Measurements from ENCODE around the gene SP9. TPM values are rescaled to one million over a fixed set of nuclear protein-coding genes. Genes with fewer than 3 reads are reported as not detected.
A peak's percentile ranks its signal among the peaks of the same experiment; 100 is the strongest.

The SP9 gene
- polyA plus RNA-seq, 2 of the 4 experiments (the other 2 are of a cell fraction), result 3.3 to 3.8 TPM

DNA sequence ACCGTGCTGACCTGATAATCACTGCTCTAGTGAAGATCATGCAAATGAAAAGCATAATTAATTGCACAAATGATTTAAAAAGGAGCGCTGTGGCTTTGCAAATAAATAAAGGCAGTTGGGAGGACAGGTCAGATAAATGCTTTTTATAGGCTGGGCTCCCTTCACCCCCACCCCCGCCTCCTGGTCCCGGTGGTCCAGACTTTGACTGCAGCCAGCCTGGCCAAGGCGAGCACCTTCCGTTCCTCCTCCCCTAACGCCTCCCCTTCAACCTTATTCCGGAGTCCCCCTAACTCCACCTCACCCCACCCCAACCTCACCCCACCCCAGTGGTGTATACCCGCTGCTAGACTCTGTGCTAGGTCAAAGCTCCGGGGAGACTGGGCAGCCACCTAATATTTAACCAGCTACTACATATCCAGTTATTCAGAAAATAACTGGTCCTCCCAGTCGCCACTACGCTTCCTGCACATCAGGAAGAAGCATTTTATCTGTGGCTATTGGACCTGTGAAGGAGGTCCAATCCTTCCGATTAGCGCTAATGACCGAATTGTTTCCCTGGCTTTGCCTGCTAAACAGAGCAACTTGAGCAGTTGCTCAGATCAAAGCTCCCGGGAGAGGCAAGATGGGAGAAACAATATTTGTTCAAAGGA lies 3.7 kb upstream of the SP9 start:
- ChIA-PET CTCF (interaction anchor here (0.6 to 1.9 kb wide), 2 partner anchors 10 to 1864 kb away, joined by 4 to 7 read pairs; no protein-coding TSS in a partner anchor), POLR2A (no interaction called here)
- 86% methylated on average over 14 of the region's 16 CpGs for WGBS (ENCODE audit: missing lambda C conversion rate)
- Histone ChIP-seq H3K27ac (no peak overlapping the region), H3K4me2 (no peak overlapping the region), H3K4me1 (peaks cover 38% of the 10 kb centered on the region), H3K4me3 (no peak overlapping the region), H3K9me3 (no peaks in the 10 kb centered on the region)
- no peak for FAIRE-seq
- no peak for DNase-seq (ENCODE audit: low read depth in 1 of 2, low spot score in 1 of 2)
- TF ChIP-seq CHD4 (IDR thresholded peaks at IDR 0.05; ENCODE audit: borderline replicate concordance), result no peak
- no peak for TF ChIP-seq JUNB (IDR thresholded peaks at IDR 0.05)
- no peak for TF ChIP-seq ZC3H11A (IDR thresholded peaks at IDR 0.05)
- TF ChIP-seq EHF (CRISPR knock-in tag; IDR thresholded peaks at IDR 0.05), result no peak
- no peak for TF ChIP-seq NR3C1 (IDR thresholded peaks at IDR 0.05)
- TF ChIP-seq NFE2L2 (conservative IDR thresholded peaks at IDR 0.05; ENCODE audit: low read length), result no peak
- TF ChIP-seq, protein P1, sequence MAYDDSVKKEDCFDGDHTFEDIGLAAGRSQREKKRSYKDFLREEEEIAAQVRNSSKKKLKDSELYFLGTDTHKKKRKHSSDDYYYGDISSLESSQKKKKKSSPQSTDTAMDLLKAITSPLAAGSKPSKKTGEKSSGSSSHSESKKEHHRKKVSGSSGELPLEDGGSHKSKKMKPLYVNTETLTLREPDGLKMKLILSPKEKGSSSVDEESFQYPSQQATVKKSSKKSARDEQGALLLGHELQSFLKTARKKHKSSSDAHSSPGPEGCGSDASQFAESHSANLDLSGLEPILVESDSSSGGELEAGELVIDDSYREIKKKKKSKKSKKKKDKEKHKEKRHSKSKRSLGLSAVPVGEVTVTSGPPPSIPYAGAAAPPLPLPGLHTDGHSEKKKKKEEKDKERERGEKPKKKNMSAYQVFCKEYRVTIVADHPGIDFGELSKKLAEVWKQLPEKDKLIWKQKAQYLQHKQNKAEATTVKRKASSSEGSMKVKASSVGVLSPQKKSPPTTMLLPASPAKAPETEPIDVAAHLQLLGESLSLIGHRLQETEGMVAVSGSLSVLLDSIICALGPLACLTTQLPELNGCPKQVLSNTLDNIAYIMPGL (CRISPR knock-in tag; IDR thresholded peaks at IDR 0.05; ENCODE audit: borderline replicate concordance), result no peak
- TF ChIP-seq ESRRA (IDR thresholded peaks at IDR 0.05; ENCODE audit: borderline replicate concordance, low read length), result no peak
- no peak for TF ChIP-seq BHLHE40 (IDR thresholded peaks at IDR 0.05; ENCODE audit: low read depth, low read length)
- TF ChIP-seq CEBPB (IDR thresholded peaks at IDR 0.05), result no peak
- ATAC-seq, result no peak

DNA sequence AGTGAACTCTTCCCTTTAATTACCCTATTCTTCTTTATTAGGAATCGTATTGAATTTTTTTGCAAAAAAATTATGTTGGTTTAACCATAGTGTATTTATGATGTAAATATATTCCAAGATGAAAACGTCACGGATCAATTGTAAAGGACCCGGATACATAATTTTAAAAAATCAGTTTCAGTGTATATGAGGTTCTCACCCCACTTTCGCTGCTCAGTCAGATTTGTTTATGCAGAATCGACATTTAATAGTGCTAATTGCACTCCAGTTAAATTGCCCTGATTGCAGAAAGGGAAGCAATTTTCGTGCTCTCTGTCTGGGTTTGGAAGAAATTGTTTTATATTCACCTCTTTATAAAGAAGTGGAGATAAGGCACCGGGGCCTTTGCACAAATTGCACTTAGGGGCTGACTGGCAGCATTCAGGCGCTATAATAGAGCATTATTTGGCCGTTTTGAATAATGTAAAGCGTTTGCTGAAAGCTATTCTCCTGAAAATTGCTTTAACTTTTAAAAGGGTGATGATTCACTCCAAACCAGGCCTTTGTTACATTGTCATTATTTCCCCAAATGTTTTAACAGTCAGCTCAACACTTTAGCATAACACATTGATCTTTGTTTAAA lies 3.0 kb upstream of the SP9 start:
- ChIA-PET POLR2A (no interaction called here), CTCF (interaction anchor here (1.9 kb wide), 1 partner anchor 9 kb away, joined by 7 read pairs; no protein-coding TSS in a partner anchor)
- no peak for ATAC-seq
- DNase-seq (ENCODE audit: low read depth in 1 of 2, low spot score in 1 of 2), result no peak
- Histone ChIP-seq H3K4me1 (peaks cover 36% of the 10 kb centered on the region), H3K9me3 (no peaks in the 10 kb centered on the region), H3K27ac (no peak overlapping the region), H3K4me3 (peak overlapping the region; percentile 64), H3K4me2 (peak overlapping the region; percentile 97)
- WGBS (ENCODE audit: missing lambda C conversion rate), result 75% methylated on average over 11 of the region's 11 CpGs
- no peak for FAIRE-seq
- no peak for TF ChIP-seq HOXB5 (CRISPR knock-in tag; IDR thresholded peaks at IDR 0.05)
- TF ChIP-seq, protein P2, sequence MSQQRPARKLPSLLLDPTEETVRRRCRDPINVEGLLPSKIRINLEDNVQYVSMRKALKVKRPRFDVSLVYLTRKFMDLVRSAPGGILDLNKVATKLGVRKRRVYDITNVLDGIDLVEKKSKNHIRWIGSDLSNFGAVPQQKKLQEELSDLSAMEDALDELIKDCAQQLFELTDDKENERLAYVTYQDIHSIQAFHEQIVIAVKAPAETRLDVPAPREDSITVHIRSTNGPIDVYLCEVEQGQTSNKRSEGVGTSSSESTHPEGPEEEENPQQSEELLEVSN (IDR thresholded peaks at IDR 0.05; ENCODE audit: borderline replicate concordance, low read depth), result no peak
- no peak for TF ChIP-seq SREBF2 (IDR thresholded peaks at IDR 0.05)
- TF ChIP-seq MAFK (IDR thresholded peaks at IDR 0.05; ENCODE audit: partially characterized antibody), result peak; percentile 2
- TF ChIP-seq JUN (IDR thresholded peaks at IDR 0.05), result no peak
- TF ChIP-seq RFX5 (IDR thresholded peaks at IDR 0.05), result no peak
- TF ChIP-seq RCOR1 (IDR thresholded peaks at IDR 0.05; ENCODE audit: low read depth, low read length), result no peak
- no peak for TF ChIP-seq RAD21 (conservative IDR thresholded peaks at IDR 0.05 in 1 of 2, IDR thresholded peaks at IDR 0.05 in 1 of 2)
- no peak for TF ChIP-seq JUNB (IDR thresholded peaks at IDR 0.05)

DNA sequence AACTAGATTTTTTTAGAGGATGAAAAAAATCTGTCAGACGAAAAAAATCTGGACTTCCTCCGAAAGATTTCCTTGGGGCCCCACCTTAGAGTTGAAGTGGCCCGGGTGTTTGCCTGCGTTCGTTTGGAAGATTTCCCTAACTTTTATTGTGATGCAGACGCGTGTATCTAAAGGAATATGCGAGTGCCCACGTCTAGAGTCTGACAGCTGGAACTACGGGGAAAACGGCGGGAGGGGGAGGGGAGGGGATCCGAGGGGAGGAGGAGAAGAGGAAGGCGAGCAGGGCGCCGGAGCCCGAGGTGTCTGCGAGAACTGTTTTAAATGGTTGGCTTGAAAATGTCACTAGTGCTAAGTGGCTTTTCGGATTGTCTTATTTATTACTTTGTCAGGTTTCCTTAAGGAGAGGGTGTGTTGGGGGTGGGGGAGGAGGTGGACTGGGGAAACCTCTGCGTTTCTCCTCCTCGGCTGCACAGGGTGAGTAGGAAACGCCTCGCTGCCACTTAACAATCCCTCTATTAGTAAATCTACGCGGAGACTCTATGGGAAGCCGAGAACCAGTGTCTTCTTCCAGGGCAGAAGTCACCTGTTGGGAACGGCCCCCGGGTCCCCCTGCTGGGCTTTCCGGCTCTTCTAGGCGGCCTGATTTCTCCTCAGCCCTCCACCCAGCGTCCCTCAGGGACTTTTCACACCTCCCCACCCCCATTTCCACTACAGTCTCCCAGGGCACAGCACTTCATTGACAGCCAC lies 2.4 kb upstream of the SP9 start:
- Histone ChIP-seq H3K4me3 (peak overlapping the region; percentile 64), H3K9me3 (no peaks in the 10 kb centered on the region), H3K4me1 (peaks cover 34% of the 10 kb centered on the region), H3K27ac (peak overlapping the region; percentile 31 to 86), H3K4me2 (peak overlapping the region; percentile 97)
- FAIRE-seq, result no peak
- peak in 1 of 2 experiments; percentile 5; a peak in 2 of 6 replicates for ATAC-seq
- POLR2A ChIA-PET, result no interaction called here
- 12% methylated on average over 30 of the region's 31 CpGs for WGBS (ENCODE audit: missing lambda C conversion rate)
- TF ChIP-seq ESRRA (IDR thresholded peaks at IDR 0.05; ENCODE audit: borderline replicate concordance, low read length) (no peak), EHF (CRISPR knock-in tag; IDR thresholded peaks at IDR 0.05) (no peak), CHD4 (IDR thresholded peaks at IDR 0.05; ENCODE audit: borderline replicate concordance) (no peak), HOXA7 (CRISPR knock-in tag; IDR thresholded peaks at IDR 0.05) (no peak), RAD21 (conservative IDR thresholded peaks at IDR 0.05 in 1 of 2, IDR thresholded peaks at IDR 0.05 in 1 of 2) (peak; percentile 27 to 39; a peak in 3 of 5 replicates), JUNB (IDR thresholded peaks at IDR 0.05) (no peak), JUN (IDR thresholded peaks at IDR 0.05) (no peak), SMC3 (IDR thresholded peaks at IDR 0.05) (peak; percentile 27; the same call in 1 of the 3 replicates)
- TF ChIP-seq, protein P3, sequence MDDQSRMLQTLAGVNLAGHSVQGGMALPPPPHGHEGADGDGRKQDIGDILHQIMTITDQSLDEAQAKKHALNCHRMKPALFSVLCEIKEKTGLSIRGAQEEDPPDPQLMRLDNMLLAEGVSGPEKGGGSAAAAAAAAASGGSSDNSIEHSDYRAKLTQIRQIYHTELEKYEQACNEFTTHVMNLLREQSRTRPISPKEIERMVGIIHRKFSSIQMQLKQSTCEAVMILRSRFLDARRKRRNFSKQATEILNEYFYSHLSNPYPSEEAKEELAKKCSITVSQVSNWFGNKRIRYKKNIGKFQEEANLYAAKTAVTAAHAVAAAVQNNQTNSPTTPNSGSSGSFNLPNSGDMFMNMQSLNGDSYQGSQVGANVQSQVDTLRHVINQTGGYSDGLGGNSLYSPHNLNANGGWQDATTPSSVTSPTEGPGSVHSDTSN (IDR thresholded peaks at IDR 0.05), result no peak
- TF ChIP-seq, protein P4, sequence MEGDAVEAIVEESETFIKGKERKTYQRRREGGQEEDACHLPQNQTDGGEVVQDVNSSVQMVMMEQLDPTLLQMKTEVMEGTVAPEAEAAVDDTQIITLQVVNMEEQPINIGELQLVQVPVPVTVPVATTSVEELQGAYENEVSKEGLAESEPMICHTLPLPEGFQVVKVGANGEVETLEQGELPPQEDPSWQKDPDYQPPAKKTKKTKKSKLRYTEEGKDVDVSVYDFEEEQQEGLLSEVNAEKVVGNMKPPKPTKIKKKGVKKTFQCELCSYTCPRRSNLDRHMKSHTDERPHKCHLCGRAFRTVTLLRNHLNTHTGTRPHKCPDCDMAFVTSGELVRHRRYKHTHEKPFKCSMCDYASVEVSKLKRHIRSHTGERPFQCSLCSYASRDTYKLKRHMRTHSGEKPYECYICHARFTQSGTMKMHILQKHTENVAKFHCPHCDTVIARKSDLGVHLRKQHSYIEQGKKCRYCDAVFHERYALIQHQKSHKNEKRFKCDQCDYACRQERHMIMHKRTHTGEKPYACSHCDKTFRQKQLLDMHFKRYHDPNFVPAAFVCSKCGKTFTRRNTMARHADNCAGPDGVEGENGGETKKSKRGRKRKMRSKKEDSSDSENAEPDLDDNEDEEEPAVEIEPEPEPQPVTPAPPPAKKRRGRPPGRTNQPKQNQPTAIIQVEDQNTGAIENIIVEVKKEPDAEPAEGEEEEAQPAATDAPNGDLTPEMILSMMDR (IDR thresholded peaks at IDR 0.05), result 0 out of 3 replicates have a peak, but pooled peaks have one; percentile 11
- TF ChIP-seq, protein P5, sequence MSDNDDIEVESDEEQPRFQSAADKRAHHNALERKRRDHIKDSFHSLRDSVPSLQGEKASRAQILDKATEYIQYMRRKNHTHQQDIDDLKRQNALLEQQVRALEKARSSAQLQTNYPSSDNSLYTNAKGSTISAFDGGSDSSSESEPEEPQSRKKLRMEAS (IDR thresholded peaks at IDR 0.05), result no peak
- TF ChIP-seq, protein P1 (CRISPR knock-in tag; IDR thresholded peaks at IDR 0.05; ENCODE audit: borderline replicate concordance), result no peak
- peak in 1 of 2 experiments; percentile 44 for DNase-seq (ENCODE audit: low read depth in 1 of 2, low spot score in 1 of 2)
- CTCF ChIA-PET, result no interaction called here
